ENCODE measurements around the gene TCTA.

TCTA gene

GRCh38 chr3:49460956-49461355, 48.7 kb downstream of the TCTA start:
- no peak for DNase-seq (ENCODE audit: low spot score)

GRCh38 chr3:49461443-49462171, 49.4 kb downstream of the TCTA start:
- DNase-seq (ENCODE audit: low spot score), result no peak

- no peak for DNase-seq (ENCODE audit: low spot score)
Measured at GRCh38 chr3:49462222-49462621, 50.0 kb downstream of the TCTA start.

GRCh38 chr3:49465270-49466034, 53.2 kb downstream of the TCTA start:
- no peak for DNase-seq (ENCODE audit: low spot score)
